Common myeloid progenitor, CD34-positive (primary cell): ENCODE data around the gene WDR1.

Experiments used
- CTCF ChIA-PET: fragments of 350-600 bp; sonication (Branson Sonifier 250); formaldehyde crosslinking; loops from one replicate; lab custom pipeline; 2021; ENCODE audit warnings: antibody characterized with exemption; lab: Charles Lee
- POLR2A ChIA-PET: fragments of 350-600 bp; sonication (Branson Sonifier 250); formaldehyde crosslinking; loops from one replicate; lab custom pipeline; 2021; ENCODE audit warnings: antibody characterized with exemption; lab: Charles Lee
- DNase-seq, 3 donors: peaks; one replicate each; pipeline versions ENCODE4 v3.0.0 to v3.0.0-alpha.2; 2013
- H3K27ac ChIP-seq, 2 experiments: 1 replicate in 1 of 2; 2 replicates in 1 of 2; pipeline ENCODE4 v1.7.0; 2013; ENCODE audit warnings: inconsistent platforms in 2 of 2, low read length in 2 of 2, mild to moderate bottlenecking in 2 of 2, low read depth in 1 of 2, moderate library complexity in 1 of 2; ENCODE audit not compliant: severe bottlenecking in 2 of 2, insufficient read depth in 1 of 2, poor library complexity in 1 of 2
- H3K27me3 ChIP-seq, 5 experiments: replicated peaks in 2 of 5; 1 replicate in 3 of 5; 2 replicates in 2 of 5; pipeline versions ENCODE4 v1.6.1 to v1.7.0; 2013; ENCODE audit warnings: low read length in 4 of 5, mild to moderate bottlenecking in 2 of 5, moderate library complexity in 2 of 5, inconsistent platforms in 1 of 5; ENCODE audit not compliant: insufficient read depth in 5 of 5, control insufficient read depth in 4 of 5
- H3K36me3 ChIP-seq, 4 experiments: 1 replicate in 2 of 4; 2 replicates in 2 of 4; pipeline versions ENCODE4 v1.6.1 to v1.7.0; 2013; ENCODE audit warnings: low read length in 3 of 4, control low read depth in 1 of 4, mild to moderate bottlenecking in 1 of 4; ENCODE audit not compliant: control insufficient read depth in 4 of 4, insufficient read depth in 4 of 4
- H3K4me1 ChIP-seq, 4 experiments: 1 replicate in 3 of 4; 2 replicates in 1 of 4; pipeline versions ENCODE4 v1.6.1 to v1.7.1; 2013; ENCODE audit warnings: low read length in 3 of 4, mild to moderate bottlenecking in 3 of 4, control low read depth in 1 of 4, inconsistent platforms in 1 of 4, moderate library complexity in 1 of 4; ENCODE audit not compliant: control insufficient read depth in 4 of 4, insufficient read depth in 4 of 4; ENCODE audit errors: control extremely low read depth in 1 of 4
- H3K4me3 ChIP-seq, 7 experiments: 1 replicate in 4 of 7; 2 replicates in 3 of 7; pipeline versions ENCODE4 v1.5.1 to v1.7.0; 2013; ENCODE audit warnings: mild to moderate bottlenecking in 7 of 7, low read length in 6 of 7, moderate library complexity in 6 of 7, inconsistent platforms in 2 of 7, low read depth in 2 of 7, control low read depth in 1 of 7; ENCODE audit not compliant: insufficient read depth in 4 of 7, control insufficient read depth in 1 of 7; ENCODE audit errors: extremely low read depth in 1 of 7
- H3K9me3 ChIP-seq, 5 experiments: 1 replicate in 4 of 5; 2 replicates in 1 of 5; pipeline versions ENCODE4 v1.6.1 to v1.7.1; 2013; ENCODE audit warnings: low read length in 4 of 5, mild to moderate bottlenecking in 2 of 5, inconsistent platforms in 1 of 5, low read depth in 1 of 5, moderate library complexity in 1 of 5; ENCODE audit not compliant: control insufficient read depth in 4 of 5, insufficient read depth in 2 of 5; ENCODE audit errors: control extremely low read depth in 1 of 5
- WGBS: methylation state at CpG from one replicate; pipeline ENCODE4 v1.1.5; 2013; ENCODE audit not compliant: insufficient coverage; 5-methylcytosine and 5-hydroxymethylcytosine counted together

WDR1 gene

DNA sequence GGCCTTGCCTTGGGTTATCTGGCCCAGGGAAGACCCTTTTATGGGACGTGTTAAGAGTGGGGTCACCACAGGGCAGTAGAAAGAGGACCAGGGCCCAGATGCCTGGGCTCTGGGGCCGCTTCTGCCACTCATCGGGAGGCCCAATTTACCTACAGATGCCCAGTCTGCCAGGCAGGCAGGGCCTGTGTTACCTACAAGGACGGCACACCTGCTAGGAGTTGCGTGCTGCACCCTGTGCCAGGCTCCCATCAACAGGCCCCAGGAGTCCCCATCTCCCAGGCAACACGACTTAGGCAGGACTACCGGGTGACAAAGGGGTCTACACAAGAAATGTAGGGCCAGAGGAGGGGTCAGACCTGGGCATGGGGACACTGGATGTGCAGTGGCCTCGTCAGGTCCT, 34.6 kb downstream of the WDR1 start:
- DNase-seq = no peak
- no peaks in the 10 kb centered on the region for H3K4me1 ChIP-seq
- H3K27me3 ChIP-seq = no peaks in the 10 kb centered on the region
- H3K9me3 ChIP-seq = no peaks in the 10 kb centered on the region
- POLR2A ChIA-PET = no interaction called here
- CTCF ChIA-PET = interaction anchor here (1.2 kb wide), 1 partner anchor 10 kb away, joined by 4 read pairs; no protein-coding TSS in a partner anchor
- H3K4me3 ChIP-seq = no peak overlapping the region
- H3K36me3 ChIP-seq = peaks cover 16 to 99% (median 84%) of the 10 kb centered on the region in 4 experiments
- no peak overlapping the region for H3K27ac ChIP-seq
- WGBS = 98% methylated on average over 7 of the region's 8 CpGs

DNA sequence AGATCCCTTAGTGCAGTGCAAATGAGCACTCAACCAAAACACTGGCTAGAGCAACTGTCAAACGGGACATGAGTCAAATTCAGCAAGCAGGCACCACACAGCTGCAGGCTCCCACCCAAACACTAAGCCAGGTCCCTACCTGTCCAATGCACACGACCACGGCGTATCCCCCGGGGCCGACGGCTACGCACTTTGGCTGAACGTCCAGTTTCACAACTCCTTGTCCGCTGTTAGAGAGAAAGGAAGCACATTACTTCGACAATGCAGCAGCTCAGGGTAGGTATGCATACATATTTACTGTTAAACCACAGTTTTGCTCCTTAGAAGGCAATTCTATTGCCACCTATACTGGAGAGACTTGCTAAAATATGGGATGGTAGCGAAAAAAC, 35.4 kb downstream of the WDR1 start:
- no peak overlapping the region for H3K4me3 ChIP-seq
- POLR2A ChIA-PET = no interaction called here
- peaks cover 16 to 99% (median 84%) of the 10 kb centered on the region in 4 experiments for H3K36me3 ChIP-seq
- no peaks in the 10 kb centered on the region for H3K9me3 ChIP-seq
- 97% methylated on average over 10 of the region's 12 CpGs for WGBS
- H3K4me1 ChIP-seq = no peaks in the 10 kb centered on the region
- CTCF ChIA-PET = interaction anchor here (1.1 to 1.9 kb wide), 3 partner anchors 9 to 25 kb away, joined by 4 to 6 read pairs (median 4); no protein-coding TSS in a partner anchor
- no peaks in the 10 kb centered on the region for H3K27me3 ChIP-seq
- H3K27ac ChIP-seq = no peak overlapping the region
- DNase-seq = no peak

DNA sequence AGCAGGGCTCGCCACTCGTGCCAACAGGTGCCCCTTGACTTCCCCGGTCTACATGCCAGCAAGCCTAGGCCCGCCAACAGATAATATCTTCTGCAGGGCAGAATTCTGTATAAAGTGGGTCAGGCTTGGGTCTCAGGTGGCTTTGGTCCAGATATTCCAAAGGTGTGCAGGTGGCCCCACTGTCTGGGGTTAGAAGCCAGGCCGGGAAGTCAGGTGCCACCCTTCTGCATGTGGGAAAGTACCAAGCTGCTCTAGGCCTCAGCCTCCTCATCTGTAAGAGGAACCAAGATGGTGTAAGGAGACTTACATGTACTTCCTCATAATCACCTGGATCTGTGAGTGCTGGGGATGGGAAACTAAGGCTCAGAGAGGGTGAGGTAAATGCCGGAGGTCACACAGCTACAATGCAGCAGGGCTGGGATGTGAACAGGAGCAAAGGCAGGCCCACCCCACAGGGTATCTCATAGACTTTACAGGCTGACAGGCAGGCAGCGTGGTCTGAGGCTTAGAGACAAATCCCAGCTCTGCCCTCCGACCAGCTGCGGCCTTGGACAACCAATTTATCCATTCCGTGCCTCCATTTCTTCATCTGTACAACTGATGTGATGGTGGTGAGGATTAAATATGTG, 35.9 kb downstream of the WDR1 start:
- H3K9me3 ChIP-seq = no peaks in the 10 kb centered on the region
- no peaks in the 10 kb centered on the region for H3K27me3 ChIP-seq
- no peak for DNase-seq
- H3K36me3 ChIP-seq = peaks cover 16 to 99% (median 86%) of the 10 kb centered on the region in 4 experiments
- no peak overlapping the region for H3K27ac ChIP-seq
- 98% methylated on average over 7 of the region's 10 CpGs for WGBS
- ChIA-PET CTCF (interaction anchor here (1.1 to 1.9 kb wide), 3 partner anchors 8 to 26 kb away, joined by 3 to 6 read pairs (median 4); no protein-coding TSS in a partner anchor), POLR2A (no interaction called here)
- H3K4me3 ChIP-seq = no peak overlapping the region
- H3K4me1 ChIP-seq = no peaks in the 10 kb centered on the region

DNA sequence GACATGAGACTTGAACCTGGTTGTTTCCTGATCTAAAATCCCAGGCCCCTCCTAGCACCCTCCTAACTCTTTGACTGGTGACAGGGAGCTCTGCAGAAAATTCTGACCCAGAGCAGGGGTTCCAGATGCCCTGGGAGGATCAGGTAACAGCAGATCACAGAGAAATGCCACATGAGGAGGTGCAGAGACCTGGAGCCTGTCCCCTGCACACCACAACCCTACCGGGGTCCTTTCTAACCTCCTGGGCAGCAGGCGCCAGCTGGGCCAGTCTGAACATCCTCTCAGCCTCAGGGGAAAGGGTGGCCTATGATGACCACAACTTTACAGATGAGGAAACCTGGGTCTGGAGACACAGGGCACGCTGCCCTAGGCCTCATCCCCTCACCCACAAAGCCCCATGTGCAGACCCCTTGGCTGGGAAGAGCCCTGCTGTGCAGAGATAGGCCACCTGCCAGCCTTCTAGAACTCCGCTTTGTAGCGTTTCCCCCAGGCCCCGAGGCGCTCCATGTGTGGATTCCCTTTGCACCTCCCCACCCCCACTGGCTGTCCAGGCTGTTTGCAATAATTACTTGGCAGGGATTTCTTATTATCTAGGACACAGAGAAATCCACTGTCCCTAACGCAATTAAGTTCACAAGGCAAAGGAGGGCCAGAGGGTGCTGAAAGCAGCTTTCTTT, 36.5 kb downstream of the WDR1 start:
- peaks cover 23 to 99% (median 87%) of the 10 kb centered on the region in 4 experiments for H3K36me3 ChIP-seq
- no peak for DNase-seq
- H3K4me3 ChIP-seq = no peak overlapping the region
- 100% methylated on average over 4 of the region's 8 CpGs for WGBS
- no peaks in the 10 kb centered on the region for H3K9me3 ChIP-seq
- no peaks in the 10 kb centered on the region for H3K27me3 ChIP-seq
- no peak overlapping the region for H3K27ac ChIP-seq
- no peaks in the 10 kb centered on the region for H3K4me1 ChIP-seq
- CTCF ChIA-PET = interaction anchor here (1.1 to 1.9 kb wide), 3 partner anchors 8 to 14 kb away, joined by 3 to 6 read pairs (median 4); no protein-coding TSS in a partner anchor
- POLR2A ChIA-PET = no interaction called here

DNA sequence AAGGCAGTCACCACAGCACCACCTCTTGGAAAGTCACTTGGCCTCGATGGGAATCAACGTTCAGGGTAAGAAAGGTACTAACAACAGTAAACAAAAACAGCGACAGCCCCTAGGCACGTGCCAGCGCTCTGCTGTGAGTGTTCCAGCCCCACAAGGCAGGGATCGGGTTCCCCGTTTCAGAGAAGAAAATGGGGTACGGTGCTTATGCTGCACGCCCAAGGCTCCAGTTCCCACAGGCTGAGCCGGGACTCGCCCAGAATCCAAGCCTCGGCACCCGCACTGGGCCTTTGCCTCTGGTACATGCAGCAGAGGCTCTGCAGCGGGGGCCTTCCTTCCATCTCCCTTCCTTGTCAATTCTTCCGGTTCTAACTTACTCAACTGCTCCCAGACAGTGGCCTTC, 37.3 kb downstream of the WDR1 start:
- 94% methylated on average over 15 of the region's 15 CpGs for WGBS
- no peaks in the 10 kb centered on the region for H3K4me1 ChIP-seq
- H3K27ac ChIP-seq = no peak overlapping the region
- no peaks in the 10 kb centered on the region for H3K9me3 ChIP-seq
- ChIA-PET CTCF (interaction anchor here (1.5 to 2.2 kb wide), 4 partner anchors 10 to 14 kb away, joined by 4 to 6 read pairs (median 5); no protein-coding TSS in a partner anchor), POLR2A (no interaction called here)
- no peaks in the 10 kb centered on the region for H3K27me3 ChIP-seq
- DNase-seq = no peak
- H3K4me3 ChIP-seq = no peak overlapping the region
- H3K36me3 ChIP-seq = peaks cover 29 to 99% (median 84%) of the 10 kb centered on the region in 4 experiments

DNA sequence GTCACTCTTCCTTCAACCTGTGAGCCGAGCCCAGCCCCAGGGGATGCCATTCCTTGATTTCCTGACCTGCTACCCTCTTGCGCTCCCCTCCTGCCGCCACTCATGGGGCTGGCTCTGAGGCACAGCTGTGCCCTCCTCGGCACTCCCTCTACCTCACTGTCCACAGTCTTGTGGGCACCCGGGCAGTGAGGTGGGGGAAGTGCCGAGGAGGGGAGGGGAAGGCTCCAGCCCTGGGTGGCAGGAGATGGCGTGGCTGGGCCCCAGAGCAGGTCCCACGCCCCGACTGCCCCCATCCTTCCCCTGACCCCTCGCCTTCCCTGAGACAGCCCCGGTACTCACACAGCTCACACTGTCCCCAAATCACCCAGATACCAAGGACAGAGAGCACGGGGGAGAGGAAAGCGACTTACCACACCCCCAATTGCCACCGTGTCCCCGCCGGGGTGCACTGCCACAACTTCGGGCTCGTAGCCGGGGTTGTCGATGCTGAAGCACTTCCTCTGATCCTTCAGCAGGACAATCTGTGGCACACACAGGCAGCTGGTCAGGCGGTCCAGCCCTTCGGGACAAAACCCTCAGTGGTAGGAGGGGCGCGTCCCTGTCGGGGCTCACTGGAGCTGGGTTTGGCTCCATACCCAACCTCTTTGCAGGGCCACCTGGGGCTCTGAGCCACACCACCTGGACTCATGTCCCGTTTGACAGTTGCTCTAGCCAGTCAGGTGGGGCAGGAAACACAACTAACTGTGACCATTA, 37.9 kb downstream of the WDR1 start:
- Histone ChIP-seq H3K4me3 (no peak overlapping the region), H3K27ac (no peak overlapping the region), H3K36me3 (peaks cover 32 to 99% (median 84%) of the 10 kb centered on the region in 4 experiments), H3K9me3 (no peaks in the 10 kb centered on the region), H3K4me1 (no peaks in the 10 kb centered on the region), H3K27me3 (no peaks in the 10 kb centered on the region)
- ChIA-PET POLR2A (no interaction called here), CTCF (interaction anchor here (0.7 to 2.2 kb wide), 6 partner anchors 8 to 39 kb away, joined by 3 to 6 read pairs (median 4); no protein-coding TSS in a partner anchor)
- no peak for DNase-seq
- 98% methylated on average over 9 of the region's 26 CpGs for WGBS
